ENCODE measurements around the gene OTOP2.
"Not testable (repeated sequence)": the region's sequence is repeated elsewhere in the genome, so short reads cannot be mapped to it uniquely, and the experiment has no call there.

OTOP2 gene

DNA sequence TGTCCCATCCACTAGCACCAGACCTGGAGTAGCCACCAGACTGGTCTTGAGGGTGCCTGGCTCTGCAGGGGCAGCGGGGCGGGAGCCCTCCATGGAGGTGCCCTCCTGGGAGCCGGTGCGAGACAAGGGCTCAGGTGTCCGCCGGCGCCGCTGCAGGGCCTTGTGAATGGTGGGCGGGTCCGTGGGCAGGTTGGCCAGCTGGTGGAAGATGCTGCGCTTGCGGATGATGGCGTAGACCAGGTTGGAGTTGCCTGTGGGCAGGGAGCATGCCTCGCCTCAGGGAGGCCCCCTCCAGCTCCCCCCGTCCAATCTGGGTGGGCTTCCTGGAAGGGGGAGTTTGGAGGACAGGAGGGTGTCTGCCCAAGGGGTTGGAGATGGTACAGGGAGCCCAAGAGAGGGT lies 30.0 kb downstream of the OTOP2 start:
- no peak for DNase-seq

DNA sequence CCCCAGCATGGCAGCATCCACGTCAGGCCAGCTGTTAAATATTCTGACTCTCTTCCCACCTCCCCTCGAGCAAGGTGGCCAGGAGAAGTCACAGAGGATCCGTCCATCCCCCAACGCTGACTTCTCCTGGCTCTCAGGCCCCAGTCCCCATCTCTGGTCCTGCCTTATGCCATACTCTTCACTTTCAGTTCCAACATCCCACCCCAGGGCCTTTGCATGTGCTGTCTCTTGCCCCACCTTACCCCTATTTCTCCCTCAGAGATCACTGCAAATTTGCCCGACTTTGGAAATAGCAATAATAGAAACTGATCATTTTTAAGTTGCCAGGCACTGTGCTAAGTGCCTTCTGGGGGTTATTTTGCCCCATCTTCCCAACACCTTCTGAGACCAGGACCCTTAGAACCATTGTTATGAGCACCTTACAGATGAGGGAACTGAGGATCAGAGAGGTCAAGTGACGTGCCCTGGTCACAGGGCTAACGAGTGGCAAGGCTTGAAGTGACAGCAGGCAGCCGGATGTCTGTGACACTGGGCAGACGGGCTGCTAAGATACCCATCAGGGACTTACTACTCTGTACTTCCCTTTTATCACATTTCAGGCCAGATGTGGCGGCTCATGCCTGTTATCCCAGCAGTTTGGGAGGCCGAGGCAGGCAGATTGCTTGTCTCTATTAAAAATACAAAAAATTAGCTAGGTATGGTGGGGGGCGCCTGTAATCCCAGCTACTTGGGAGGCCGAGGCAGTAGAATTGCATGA lies 30.8 kb downstream of the OTOP2 start:
- DNase-seq, result no peak

DNA sequence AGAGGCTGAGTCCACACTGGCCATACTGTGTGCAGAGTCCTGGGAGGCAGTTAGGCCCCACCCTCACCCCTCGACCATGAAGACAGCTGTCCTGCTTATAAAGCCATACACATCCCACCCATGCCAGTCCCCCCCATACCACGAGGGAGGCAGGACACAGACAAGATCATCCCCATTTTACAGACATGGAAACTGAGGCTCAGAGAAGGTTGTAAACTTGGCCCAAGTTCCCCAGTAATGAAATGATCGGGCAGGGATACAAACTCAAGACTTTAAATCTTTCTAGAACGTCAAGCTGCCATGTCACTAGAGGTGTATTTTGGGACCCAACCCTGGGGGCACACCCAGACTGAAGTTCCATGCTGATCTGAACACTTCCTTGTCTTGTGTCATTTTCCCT lies 32.0 kb downstream of the OTOP2 start:
- no peak for DNase-seq

GRCh38 chr17:74957935-74958740 lies 34.1 kb downstream of the OTOP2 start:
- DNase-seq, result peak; percentile 35

GRCh38 chr17:74959826-74960515 lies 35.9 kb downstream of the OTOP2 start:
- DNase-seq, result no peak

GRCh38 chr17:74960570-74961342 lies 36.7 kb downstream of the OTOP2 start:
- DNase-seq, result peak; percentile 58

- peak; percentile 69 for DNase-seq
These were observed 37.7 kb downstream of the OTOP2 start for GRCh38 chr17:74961657-74962350.

- DNase-seq, result no peak
These were observed 38.7 kb downstream of the OTOP2 start for GRCh38 chr17:74962622-74963394.

GRCh38 chr17:74963656-74964055 lies 39.6 kb downstream of the OTOP2 start:
- DNase-seq, result no peak

DNA sequence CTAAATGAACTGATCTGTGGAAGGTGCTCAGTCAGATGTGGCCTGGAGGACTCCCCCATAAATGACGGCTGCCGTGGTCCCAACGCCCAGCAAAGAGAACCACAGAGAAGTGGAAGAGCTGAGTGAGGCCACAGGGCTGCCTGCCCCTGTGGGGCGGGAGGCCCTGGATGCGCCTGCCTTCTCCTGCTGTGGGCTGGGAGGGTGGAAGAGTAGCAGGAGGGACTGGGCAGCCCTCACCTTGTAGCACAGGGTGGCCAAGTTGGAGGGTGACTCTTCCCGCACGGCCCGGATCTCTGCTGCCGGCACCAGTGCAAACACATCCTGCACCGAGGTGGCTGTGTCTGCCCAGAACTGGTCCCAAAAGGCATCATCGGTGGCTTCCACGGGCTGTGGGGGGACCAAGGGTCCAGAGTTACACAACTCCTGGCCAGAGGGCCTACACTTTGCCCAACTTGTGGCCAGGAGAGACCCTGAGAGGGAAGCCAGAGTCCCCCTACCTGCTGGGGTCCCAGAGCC lies 40.2 kb downstream of the OTOP2 start:
- DNase-seq, result no peak

DNA sequence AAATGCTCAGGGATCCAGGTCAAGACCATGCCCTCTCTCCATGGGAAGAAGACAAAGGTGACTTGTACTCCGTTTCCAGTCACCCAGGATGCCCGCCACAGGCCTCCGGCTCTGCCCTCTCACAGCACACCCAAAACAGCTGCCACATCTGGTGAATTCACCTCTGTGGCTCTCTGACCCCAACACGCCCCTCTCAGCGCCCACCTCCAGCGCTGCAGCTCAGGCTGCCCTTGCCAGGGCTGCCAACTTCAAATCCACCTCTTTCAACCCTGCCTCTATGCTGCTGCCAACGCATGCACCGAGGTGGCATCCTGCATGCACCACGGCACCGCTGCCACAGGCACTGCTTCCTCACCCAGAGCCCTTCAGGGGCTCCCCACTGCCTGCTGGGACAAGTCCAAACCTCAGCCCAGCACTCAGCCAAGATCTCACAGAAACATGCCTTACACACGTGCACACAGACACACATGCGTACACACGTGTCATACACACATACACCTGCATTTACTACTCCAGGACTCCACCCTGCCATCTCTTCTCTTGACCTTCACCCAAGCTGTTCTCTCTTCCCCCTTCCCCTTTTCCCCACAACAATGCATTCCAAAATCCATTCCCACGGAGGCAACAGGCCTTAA lies 41.0 kb downstream of the OTOP2 start:
- DNase-seq, result no peak

GRCh38 chr17:74968361-74968780 lies 44.3 kb downstream of the OTOP2 start:
- no peak for DNase-seq

DNA sequence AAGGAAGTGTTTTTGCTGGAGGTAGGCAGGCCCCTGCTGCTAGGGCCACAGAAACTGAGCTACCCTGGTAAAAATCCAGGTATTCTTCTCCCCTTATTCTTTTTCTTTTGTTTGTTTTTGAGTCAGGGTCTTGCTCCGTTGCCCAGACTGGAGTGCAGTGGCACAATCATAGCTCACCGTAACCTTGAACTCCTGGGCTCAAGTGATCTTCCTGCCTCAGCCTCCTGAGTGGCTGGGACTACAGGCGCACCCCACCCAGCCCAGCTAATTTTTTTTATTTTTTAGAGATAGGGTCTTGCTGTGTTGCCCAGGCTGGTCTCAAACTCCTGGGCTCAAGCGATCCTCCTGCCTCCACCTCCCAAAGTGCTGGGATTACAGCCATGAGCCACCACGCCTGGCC lies 45.4 kb downstream of the OTOP2 start:
- DNase-seq, result not testable (repeated sequence)

DNA sequence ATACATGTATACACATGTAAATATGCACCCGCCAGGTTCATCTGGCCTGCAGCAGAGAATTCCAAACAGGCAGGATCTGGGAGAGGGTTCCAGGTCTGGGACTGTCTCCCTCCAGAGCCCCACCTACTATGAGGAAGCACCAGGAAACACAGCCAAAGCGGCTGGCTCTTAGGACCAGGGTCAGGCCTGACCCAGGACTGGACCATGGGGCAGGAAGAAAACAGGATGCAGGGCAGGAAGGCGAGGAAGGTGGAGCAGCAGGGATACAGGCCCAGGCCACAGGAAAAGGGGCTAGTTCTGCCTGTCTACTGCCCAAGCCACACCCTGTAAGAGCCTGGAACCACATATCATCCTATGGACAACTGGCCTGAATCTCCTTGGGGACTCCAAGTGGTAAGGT lies 46.3 kb downstream of the OTOP2 start:
- DNase-seq, result no peak

DNA sequence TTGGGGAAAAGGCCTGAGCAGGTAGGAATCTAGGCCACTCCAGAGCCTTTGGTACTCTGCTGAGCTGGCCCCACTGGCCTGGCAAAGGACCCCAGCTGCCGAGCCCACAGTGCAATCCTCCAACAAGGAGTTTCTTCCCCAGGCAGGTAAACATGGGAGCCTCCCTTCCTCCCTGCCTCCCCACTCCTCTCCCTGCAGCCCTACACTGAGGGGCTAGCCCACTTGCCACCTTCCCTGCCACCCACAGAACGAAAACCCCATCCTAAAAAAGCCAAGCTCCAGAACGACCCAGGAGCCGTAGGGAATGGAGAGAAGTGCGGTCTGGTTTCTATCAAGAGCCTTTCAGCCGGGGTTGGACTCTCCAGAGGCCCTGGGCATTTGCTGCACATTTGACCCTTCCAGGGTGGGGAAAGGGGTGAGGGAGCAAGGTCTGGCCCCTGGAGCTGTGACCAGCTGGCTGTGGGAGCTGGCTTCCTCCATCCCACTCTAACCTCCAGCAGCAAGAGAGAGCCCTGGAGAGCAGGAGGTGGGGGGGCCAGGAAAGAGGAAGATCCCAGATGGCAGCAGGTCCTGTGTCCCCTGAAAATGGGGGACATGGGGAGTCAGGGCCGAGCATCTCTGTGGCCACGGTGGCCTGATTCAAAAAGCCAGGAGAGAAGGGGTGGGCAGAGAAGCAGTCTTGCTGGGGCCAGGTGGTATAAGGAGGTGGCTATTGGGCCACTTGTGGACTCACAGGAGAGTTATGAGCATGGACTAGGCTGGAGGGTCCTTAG lies 47.2 kb downstream of the OTOP2 start:
- DNase-seq, result no peak

DNA sequence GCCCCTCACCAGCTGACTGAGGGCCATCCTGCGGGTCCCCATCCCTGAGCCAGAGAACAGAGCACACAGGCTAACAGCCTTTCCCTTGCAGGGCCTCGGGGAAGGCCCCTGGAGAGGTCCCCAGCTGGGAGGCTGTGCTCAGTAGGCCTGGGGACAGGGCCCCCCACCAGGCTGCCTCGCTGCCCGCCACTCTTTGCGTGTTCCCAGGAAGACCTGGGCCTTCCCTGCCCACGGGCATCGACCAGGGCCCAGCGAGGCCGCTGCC lies 47.7 kb downstream of the OTOP2 start:
- no peak for DNase-seq

- DNase-seq, result no peak
These were observed 48.3 kb downstream of the OTOP2 start, which contains the start of gene HID1 for GRCh38 chr17:74972107-74972972. TSS of gene HID1 (minus strand) at chr17:74972759. CDS start at chr17:74972656, 103 bp downstream.

DNA sequence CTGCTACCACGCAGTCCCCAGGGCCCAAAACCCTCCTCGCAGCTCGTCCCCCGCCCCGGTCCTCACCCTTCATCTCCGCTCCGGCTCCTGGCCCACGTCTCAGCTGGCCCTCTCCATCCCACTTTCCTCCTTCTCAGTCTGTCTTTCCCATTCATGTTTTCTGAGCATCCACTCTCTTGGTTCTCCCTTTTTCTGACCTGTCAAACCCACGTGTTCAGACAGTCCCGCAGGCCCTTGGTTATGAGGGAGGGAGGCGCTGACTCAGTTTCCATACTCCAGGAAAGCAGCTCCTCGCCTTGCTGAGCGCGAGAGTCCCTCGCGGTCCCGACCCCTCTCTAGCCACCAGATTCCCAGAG lies 48.9 kb downstream of the OTOP2 start:
- DNase-seq, result no peak

DNA sequence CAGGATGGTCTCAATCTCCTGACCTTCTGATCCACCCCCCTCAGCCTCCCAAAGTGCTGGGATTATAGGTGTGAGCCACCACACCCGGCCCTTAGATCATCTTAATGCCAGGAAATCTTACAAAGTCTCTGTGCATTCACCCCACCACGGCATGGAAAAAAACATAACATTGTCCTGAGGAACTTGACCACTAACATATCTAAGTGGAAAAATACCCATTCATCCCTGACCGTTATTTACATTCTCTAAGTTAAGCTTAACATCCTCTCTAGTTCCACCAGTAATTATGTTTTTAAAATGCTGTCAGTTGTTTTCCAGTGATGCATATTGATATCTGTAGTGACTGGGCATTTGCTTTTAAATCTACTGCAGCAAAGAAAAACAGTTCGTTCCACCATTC lies 51.9 kb downstream of the OTOP2 start:
- no peak for DNase-seq
